OCI-LY3 (cell line): Measurements from ENCODE around the gene DPP10.

Experiments used
- CTCF ChIP-seq: fragments of 200-600, 300-600 bp; sonication (generic); IDR thresholded peaks from 2 replicates; pipeline ENCODE4 v1.5.1; 2014; ENCODE audit warnings: antibody characterized with exemption, low read length, low read depth
- EZH2phosphoT487 ChIP-seq: fragments of 200-600 bp; shearing (Covaris generic); IDR thresholded peaks from 2 replicates; pipeline ENCODE4 v1.6.1; 2018; ENCODE audit warnings: antibody characterized with exemption, mixed run types, low read depth

DNA sequence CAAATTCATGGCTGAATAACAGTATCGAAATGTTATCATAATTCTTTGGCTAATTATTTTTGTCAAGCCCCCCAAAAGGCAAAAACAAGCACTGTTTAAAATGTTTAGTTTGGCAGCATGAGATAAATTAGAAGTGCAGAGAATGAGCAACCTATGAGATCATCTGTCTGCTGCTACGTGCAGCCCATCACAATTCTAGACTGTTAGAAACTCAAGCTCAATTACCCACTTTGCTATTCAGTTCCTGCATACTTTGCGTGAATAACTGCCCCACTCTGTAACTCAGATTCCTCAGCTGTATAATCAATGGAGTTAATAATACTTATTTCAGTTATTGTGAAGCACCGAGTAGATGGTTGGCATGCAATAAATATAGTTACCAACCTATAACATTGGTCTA is 1181.9 kb downstream of the DPP10 start:
- no peak for TF ChIP-seq CTCF
- TF ChIP-seq EZH2phosphoT487, result no peak
